HEK293 (cell line): ENCODE measurements around the gene NUP62.
A peak's percentile ranks its signal among the peaks of the same experiment; 100 is the strongest.

Source experiments
- BCL11A ChIP-seq: fragments of 450-650 bp; formaldehyde crosslinking; IDR thresholded peaks from 2 replicates; pipeline ENCODE4 v1.5.1; 2016; ENCODE audit warnings: low read depth, missing biosample characterization, missing genetic modification characterization
- HOXA7 ChIP-seq: sonication (generic); formaldehyde crosslinking; IDR thresholded peaks from 2 replicates; pipeline ENCODE4 v1.8.1; 2022; ENCODE audit warnings: missing genetic modification reagents, borderline replicate concordance
- HOXC10 ChIP-seq: sonication (generic); formaldehyde crosslinking; IDR thresholded peaks from 2 replicates; pipeline ENCODE4 v1.8.1; 2023; ENCODE audit warnings: mild to moderate bottlenecking, missing genetic modification reagents
- IKZF3 ChIP-seq: fragments of 450-650 bp; IDR thresholded peaks from 2 replicates; pipeline ENCODE4 v1.5.0; 2018; ENCODE audit warnings: missing biosample characterization, mild to moderate bottlenecking, missing genetic modification characterization, moderate library complexity
- KLF1 ChIP-seq: fragments of 450-650 bp; formaldehyde crosslinking; IDR thresholded peaks from 2 replicates; pipeline ENCODE4 v1.5.1; 2016; ENCODE audit warnings: missing biosample characterization, missing genetic modification characterization
- SALL2 ChIP-seq: fragments of 450-650 bp; formaldehyde crosslinking; IDR thresholded peaks from 2 replicates; pipeline ENCODE4 v1.5.0; 2017; ENCODE audit warnings: missing biosample characterization, mild to moderate bottlenecking, missing genetic modification characterization, borderline replicate concordance
- YY1 ChIP-seq: fragments of 450-650 bp; formaldehyde crosslinking; IDR thresholded peaks from 2 replicates; pipeline ENCODE4 v1.5.1; 2018; ENCODE audit warnings: missing biosample characterization, missing genetic modification characterization
- ZBTB7A ChIP-seq: fragments of 450-650 bp; formaldehyde crosslinking; IDR thresholded peaks from 2 replicates; pipeline ENCODE4 v1.5.1; 2016; ENCODE audit warnings: low read depth, missing biosample characterization, missing genetic modification characterization
- ZEB2 ChIP-seq: fragments of 450-650 bp; formaldehyde crosslinking; IDR thresholded peaks from 2 replicates; pipeline ENCODE4 v1.5.1; 2016; ENCODE audit warnings: missing biosample characterization, missing genetic modification characterization
- ZFHX2 ChIP-seq: fragments of 450-650 bp; formaldehyde crosslinking; conservative IDR thresholded peaks from 2 replicates; pipeline ENCODE4 v1.5.1; 2016; ENCODE audit warnings: missing biosample characterization, missing genetic modification characterization
- ZFP41 ChIP-seq: fragments of 450-650 bp; formaldehyde crosslinking; IDR thresholded peaks from 2 replicates; pipeline ENCODE4 v1.5.1; 2016; ENCODE audit warnings: missing biosample characterization, missing genetic modification characterization, borderline replicate concordance
- ZNF10 ChIP-seq: fragments of 450-650 bp; formaldehyde crosslinking; IDR thresholded peaks from 2 replicates; pipeline ENCODE4 v1.5.1; 2017; ENCODE audit warnings: missing biosample characterization, missing genetic modification characterization
- ZNF114 ChIP-seq: fragments of 450-650 bp; formaldehyde crosslinking; IDR thresholded peaks from 2 replicates; pipeline ENCODE4 v1.5.0; 2017; ENCODE audit warnings: missing biosample characterization, missing genetic modification characterization
- ZNF174 ChIP-seq: fragments of 450-650 bp; formaldehyde crosslinking; IDR thresholded peaks from 2 replicates; pipeline ENCODE4 v1.5.0; 2017; ENCODE audit warnings: missing biosample characterization, mild to moderate bottlenecking, missing genetic modification characterization
- ZNF211 ChIP-seq: fragments of 450-650 bp; formaldehyde crosslinking; IDR thresholded peaks from 2 replicates; pipeline ENCODE4 v1.5.1; 2016; ENCODE audit warnings: low read depth, missing biosample characterization, missing genetic modification characterization
- ZNF223 ChIP-seq: fragments of 450-650 bp; formaldehyde crosslinking; IDR thresholded peaks from 2 replicates; pipeline ENCODE4 v1.5.1; 2016; ENCODE audit warnings: missing biosample characterization, missing genetic modification characterization
- ZNF324 ChIP-seq: fragments of 450-650 bp; formaldehyde crosslinking; IDR thresholded peaks from 2 replicates; pipeline ENCODE4 v1.5.1; 2016; ENCODE audit warnings: missing biosample characterization, missing genetic modification characterization
- ZNF341 ChIP-seq: fragments of 450-650 bp; formaldehyde crosslinking; IDR thresholded peaks from 2 replicates; pipeline ENCODE4; 2016; ENCODE audit warnings: low read depth, missing biosample characterization, missing genetic modification characterization
- ZNF37A ChIP-seq: fragments of 450-650 bp; IDR thresholded peaks from 2 replicates; pipeline ENCODE4 v1.5.1; 2018; ENCODE audit warnings: missing biosample characterization, missing genetic modification characterization
- ZNF510 ChIP-seq: fragments of 450-650 bp; formaldehyde crosslinking; IDR thresholded peaks from 2 replicates; pipeline ENCODE4 v1.5.1; 2018; ENCODE audit warnings: mild to moderate bottlenecking, missing genetic modification characterization, missing biosample characterization; ENCODE audit not compliant: insufficient replicate concordance
- ZNF558 ChIP-seq: fragments of 450-650 bp; formaldehyde crosslinking; IDR thresholded peaks from 2 replicates; pipeline ENCODE4 v1.5.1; 2016; ENCODE audit warnings: missing biosample characterization, missing genetic modification characterization
- ZNF571 ChIP-seq: fragments of 450-650 bp; formaldehyde crosslinking; IDR thresholded peaks from 2 replicates; pipeline ENCODE4 v1.5.0; 2017; ENCODE audit warnings: missing biosample characterization, missing genetic modification characterization
- ZNF701 ChIP-seq: fragments of 450-650 bp; formaldehyde crosslinking; IDR thresholded peaks from 2 replicates; pipeline ENCODE4 v1.5.1; 2016; ENCODE audit warnings: missing biosample characterization, missing genetic modification characterization
- TF ChIP-seq, protein P1 (sequence below): fragments of 450-650 bp; formaldehyde crosslinking; IDR thresholded peaks from 2 replicates; pipeline ENCODE4 v1.5.1; 2016; ENCODE audit warnings: missing biosample characterization, missing genetic modification characterization
- TF ChIP-seq, protein P2 (sequence below): fragments of 450-650 bp; formaldehyde crosslinking; IDR thresholded peaks from 2 replicates; pipeline ENCODE4 v1.5.1; 2017; ENCODE audit warnings: missing biosample characterization, missing genetic modification characterization
- TF ChIP-seq, protein P3 (sequence below): fragments of 450-650 bp; formaldehyde crosslinking; optimal IDR thresholded peaks from 2 replicates; pipeline ENCODE3; 2016; ENCODE audit warnings: missing biosample characterization, mild to moderate bottlenecking, missing genetic modification characterization
- TF ChIP-seq, protein P4 (sequence below): fragments of 450-650 bp; formaldehyde crosslinking; IDR thresholded peaks from 2 replicates; pipeline ENCODE4 v1.5.1; 2016; ENCODE audit warnings: missing biosample characterization, missing genetic modification characterization
- TF ChIP-seq, protein P5 (sequence below): fragments of 450-650 bp; formaldehyde crosslinking; IDR thresholded peaks from 2 replicates; pipeline ENCODE4 v1.5.1; 2016; ENCODE audit warnings: missing biosample characterization, missing genetic modification characterization
- TF ChIP-seq, protein P6 (sequence below): fragments of 450-650 bp; formaldehyde crosslinking; IDR thresholded peaks from 2 replicates; pipeline ENCODE4 v1.5.1; 2017; ENCODE audit warnings: missing biosample characterization, missing genetic modification characterization

NUP62 gene

DNA sequence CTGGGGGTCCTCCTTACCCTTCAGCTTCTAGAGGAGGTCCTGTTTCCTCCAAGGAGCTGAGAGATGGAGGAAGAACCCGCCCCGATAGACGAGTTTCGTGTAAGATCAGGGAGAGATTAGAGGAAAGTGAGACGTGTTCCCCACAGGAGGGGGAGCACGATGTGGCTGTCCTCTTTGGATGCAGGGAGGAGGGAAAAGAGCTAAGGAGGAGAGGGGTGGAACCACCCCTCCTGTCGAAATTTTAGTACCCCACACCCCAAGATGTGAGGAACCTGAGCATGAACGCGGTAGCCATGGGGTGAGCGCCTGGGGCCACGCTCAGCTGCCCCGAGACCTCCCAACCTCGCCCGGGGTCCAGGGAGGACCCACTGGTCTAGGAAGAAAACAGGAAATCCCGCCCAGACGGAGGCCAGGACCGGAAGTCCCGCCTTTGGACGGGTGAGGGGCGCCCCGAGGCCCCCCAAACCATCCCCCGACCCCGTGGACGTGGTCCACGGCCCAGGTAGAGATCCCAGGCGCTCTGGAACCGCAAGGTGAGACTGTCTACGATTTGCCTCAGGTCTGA, 53.4 kb downstream of the NUP62 start (continued):
- TF ChIP-seq, protein P1, sequence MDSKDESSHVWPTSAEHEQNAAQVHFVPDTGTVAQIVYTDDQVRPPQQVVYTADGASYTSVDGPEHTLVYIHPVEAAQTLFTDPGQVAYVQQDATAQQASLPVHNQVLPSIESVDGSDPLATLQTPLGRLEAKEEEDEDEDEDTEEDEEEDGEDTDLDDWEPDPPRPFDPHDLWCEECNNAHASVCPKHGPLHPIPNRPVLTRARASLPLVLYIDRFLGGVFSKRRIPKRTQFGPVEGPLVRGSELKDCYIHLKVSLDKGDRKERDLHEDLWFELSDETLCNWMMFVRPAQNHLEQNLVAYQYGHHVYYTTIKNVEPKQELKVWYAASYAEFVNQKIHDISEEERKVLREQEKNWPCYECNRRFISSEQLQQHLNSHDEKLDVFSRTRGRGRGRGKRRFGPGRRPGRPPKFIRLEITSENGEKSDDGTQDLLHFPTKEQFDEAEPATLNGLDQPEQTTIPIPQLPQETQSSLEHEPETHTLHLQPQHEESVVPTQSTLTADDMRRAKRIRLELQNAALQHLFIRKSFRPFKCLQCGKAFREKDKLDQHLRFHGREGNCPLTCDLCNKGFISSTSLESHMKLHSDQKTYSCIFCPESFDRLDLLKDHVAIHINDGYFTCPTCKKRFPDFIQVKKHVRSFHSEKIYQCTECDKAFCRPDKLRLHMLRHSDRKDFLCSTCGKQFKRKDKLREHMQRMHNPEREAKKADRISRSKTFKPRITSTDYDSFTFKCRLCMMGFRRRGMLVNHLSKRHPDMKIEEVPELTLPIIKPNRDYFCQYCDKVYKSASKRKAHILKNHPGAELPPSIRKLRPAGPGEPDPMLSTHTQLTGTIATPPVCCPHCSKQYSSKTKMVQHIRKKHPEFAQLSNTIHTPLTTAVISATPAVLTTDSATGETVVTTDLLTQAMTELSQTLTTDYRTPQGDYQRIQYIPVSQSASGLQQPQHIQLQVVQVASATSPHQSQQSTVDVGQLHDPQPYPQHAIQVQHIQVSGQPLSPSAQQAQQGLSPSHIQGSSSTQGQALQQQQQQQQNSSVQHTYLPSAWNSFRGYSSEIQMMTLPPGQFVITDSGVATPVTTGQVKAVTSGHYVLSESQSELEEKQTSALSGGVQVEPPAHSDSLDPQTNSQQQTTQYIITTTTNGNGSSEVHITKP (tag by site-specific recombination): peak; percentile 91
- TF ChIP-seq ZNF510 (tag by site-specific recombination): no peak
- no peak for TF ChIP-seq ZNF10 (tag by site-specific recombination)
- no peak for TF ChIP-seq ZNF571 (tag by site-specific recombination)
- no peak for TF ChIP-seq ZNF324 (tag by site-specific recombination)
- no peak for TF ChIP-seq ZNF37A (tag by site-specific recombination)
- TF ChIP-seq ZBTB7A (tag by site-specific recombination): peak; percentile 97; the same call in 1 of the 2 replicates
- no peak for TF ChIP-seq BCL11A
- no peak for TF ChIP-seq ZNF223
- TF ChIP-seq ZNF211 (tag by site-specific recombination): no peak
- no peak for TF ChIP-seq YY1 (tag by site-specific recombination)
- TF ChIP-seq ZFP41: no peak
- TF ChIP-seq IKZF3 (tag by site-specific recombination): peak; percentile 7; the same call in 1 of the 2 replicates
- no peak for TF ChIP-seq KLF1
- no peak for TF ChIP-seq HOXA7 (CRISPR knock-in tag)
- no peak for TF ChIP-seq ZNF114
- TF ChIP-seq, protein P2, sequence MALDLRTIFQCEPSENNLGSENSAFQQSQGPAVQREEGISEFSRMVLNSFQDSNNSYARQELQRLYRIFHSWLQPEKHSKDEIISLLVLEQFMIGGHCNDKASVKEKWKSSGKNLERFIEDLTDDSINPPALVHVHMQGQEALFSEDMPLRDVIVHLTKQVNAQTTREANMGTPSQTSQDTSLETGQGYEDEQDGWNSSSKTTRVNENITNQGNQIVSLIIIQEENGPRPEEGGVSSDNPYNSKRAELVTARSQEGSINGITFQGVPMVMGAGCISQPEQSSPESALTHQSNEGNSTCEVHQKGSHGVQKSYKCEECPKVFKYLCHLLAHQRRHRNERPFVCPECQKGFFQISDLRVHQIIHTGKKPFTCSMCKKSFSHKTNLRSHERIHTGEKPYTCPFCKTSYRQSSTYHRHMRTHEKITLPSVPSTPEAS: no peak
- TF ChIP-seq, protein P3, sequence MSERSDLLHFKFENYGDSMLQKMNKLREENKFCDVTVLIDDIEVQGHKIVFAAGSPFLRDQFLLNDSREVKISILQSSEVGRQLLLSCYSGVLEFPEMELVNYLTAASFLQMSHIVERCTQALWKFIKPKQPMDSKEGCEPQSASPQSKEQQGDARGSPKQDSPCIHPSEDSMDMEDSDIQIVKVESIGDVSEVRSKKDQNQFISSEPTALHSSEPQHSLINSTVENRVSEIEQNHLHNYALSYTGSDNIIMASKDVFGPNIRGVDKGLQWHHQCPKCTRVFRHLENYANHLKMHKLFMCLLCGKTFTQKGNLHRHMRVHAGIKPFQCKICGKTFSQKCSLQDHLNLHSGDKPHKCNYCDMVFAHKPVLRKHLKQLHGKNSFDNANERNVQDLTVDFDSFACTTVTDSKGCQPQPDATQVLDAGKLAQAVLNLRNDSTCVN: no peak
- TF ChIP-seq HOXC10 (CRISPR knock-in tag): 0 out of 2 replicates have a peak, but pooled peaks have one; percentile 76
- TF ChIP-seq, protein P4, sequence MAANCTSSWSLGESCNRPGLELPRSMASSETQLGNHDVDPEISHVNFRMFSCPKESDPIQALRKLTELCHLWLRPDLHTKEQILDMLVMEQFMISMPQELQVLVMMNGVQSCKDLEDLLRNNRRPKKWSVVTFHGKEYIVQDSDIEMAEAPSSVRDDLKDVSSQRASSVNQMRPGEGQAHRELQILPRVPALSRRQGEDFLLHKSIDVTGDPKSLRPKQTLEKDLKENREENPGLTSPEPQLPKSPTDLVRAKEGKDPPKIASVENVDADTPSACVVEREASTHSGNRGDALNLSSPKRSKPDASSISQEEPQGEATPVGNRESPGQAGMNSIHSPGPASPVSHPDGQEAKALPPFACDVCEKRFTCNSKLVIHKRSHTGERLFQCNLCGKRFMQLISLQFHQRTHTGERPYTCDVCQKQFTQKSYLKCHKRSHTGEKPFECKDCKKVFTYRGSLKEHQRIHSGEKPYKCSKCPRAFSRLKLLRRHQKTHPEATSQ (tag by site-specific recombination): no peak
- no peak for TF ChIP-seq ZFHX2 (tag by site-specific recombination)
- no peak for TF ChIP-seq ZNF174 (tag by site-specific recombination)
- TF ChIP-seq ZNF341 (tag by site-specific recombination): no peak
- TF ChIP-seq, protein P5, sequence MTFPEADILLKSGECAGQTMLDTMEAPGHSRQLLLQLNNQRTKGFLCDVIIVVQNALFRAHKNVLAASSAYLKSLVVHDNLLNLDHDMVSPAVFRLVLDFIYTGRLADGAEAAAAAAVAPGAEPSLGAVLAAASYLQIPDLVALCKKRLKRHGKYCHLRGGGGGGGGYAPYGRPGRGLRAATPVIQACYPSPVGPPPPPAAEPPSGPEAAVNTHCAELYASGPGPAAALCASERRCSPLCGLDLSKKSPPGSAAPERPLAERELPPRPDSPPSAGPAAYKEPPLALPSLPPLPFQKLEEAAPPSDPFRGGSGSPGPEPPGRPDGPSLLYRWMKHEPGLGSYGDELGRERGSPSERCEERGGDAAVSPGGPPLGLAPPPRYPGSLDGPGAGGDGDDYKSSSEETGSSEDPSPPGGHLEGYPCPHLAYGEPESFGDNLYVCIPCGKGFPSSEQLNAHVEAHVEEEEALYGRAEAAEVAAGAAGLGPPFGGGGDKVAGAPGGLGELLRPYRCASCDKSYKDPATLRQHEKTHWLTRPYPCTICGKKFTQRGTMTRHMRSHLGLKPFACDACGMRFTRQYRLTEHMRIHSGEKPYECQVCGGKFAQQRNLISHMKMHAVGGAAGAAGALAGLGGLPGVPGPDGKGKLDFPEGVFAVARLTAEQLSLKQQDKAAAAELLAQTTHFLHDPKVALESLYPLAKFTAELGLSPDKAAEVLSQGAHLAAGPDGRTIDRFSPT: no peak
- TF ChIP-seq ZEB2: no peak
- TF ChIP-seq SALL2: no peak
- TF ChIP-seq ZNF558 (tag by site-specific recombination): no peak
- no peak for TF ChIP-seq ZNF701 (tag by site-specific recombination)
- TF ChIP-seq, protein P6, sequence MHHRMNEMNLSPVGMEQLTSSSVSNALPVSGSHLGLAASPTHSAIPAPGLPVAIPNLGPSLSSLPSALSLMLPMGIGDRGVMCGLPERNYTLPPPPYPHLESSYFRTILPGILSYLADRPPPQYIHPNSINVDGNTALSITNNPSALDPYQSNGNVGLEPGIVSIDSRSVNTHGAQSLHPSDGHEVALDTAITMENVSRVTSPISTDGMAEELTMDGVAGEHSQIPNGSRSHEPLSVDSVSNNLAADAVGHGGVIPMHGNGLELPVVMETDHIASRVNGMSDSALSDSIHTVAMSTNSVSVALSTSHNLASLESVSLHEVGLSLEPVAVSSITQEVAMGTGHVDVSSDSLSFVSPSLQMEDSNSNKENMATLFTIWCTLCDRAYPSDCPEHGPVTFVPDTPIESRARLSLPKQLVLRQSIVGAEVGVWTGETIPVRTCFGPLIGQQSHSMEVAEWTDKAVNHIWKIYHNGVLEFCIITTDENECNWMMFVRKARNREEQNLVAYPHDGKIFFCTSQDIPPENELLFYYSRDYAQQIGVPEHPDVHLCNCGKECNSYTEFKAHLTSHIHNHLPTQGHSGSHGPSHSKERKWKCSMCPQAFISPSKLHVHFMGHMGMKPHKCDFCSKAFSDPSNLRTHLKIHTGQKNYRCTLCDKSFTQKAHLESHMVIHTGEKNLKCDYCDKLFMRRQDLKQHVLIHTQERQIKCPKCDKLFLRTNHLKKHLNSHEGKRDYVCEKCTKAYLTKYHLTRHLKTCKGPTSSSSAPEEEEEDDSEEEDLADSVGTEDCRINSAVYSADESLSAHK (tag by site-specific recombination): no peak
